B cell (primary cell): ENCODE data around the gene RIMBP2.

Experiments used
- CTCF ChIP-seq: fragments of 200-600 bp; IDR thresholded peaks from one replicate; pipeline ENCODE4 v1.8.0; 2022; ENCODE audit warnings: antibody characterized with exemption, mild to moderate bottlenecking
- EZH2 ChIP-seq: IDR thresholded peaks from 2 replicates; pipeline ENCODE4 v1.6.1; 2012; ENCODE audit warnings: borderline replicate concordance, low read depth, mild to moderate bottlenecking, moderate library complexity, low read length; ENCODE audit not compliant: insufficient read depth, poor library complexity, severe bottlenecking

DNA sequence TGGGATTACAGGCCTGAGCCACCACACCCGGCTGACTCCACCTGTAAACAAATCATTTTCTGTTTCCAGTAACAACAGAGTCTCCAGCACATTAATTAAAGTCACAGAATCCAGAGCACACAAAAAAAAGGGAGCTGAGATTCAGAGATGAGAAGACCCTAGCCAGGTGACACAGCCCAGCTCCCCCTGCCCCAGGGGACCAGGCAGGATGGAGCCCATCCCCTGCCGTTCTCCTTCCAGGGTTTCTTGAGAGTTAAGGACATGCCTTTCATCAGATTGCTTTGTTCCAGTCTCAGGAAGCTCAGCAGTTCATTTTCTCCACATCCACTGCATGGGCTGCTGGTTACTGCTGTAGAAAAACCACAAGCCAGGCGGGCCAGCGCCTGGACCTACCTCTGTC is 81.2 kb downstream of the RIMBP2 start:
- TF ChIP-seq CTCF (no peak), EZH2 (no peak)
